ENCODE measurements around the gene UBE2O. TPM values are rescaled to one million over a fixed set of nuclear protein-coding genes. Genes with fewer than 3 reads are reported as not detected.
A peak's percentile ranks its signal among the peaks of the same experiment; 100 is the strongest.

UBE2O gene
- total RNA-seq, 4 donors from 2014 or later, result 16.4 to 46.5 (median 32.4) TPM

DNA sequence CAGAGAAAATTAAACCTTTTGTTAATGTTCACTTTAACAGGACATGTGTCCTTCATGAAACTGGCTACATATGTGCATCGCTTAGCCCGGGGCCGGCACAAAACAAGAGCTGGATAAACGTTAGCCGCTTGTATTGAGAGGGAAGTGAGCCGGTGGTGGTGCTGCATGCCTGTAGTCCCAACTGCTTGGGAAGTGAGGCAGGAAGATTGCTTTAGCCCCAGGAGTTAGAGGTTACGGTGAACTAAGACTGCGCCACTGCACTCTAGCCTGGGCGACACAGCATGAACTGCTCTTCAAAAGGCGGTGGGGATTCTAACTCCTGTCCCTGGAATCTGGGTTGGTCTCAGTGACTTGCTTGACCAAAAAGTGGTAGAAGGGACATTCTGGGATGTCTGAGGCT lies 83.6 kb downstream of the UBE2O start:
- Histone ChIP-seq H3K36me3 (no peaks in the 10 kb centered on the region), H3K4me3 (no peak overlapping the region), H3K9me3 (no peaks in the 10 kb centered on the region), H3K27ac (no peak overlapping the region), H3K27me3 (no peaks in the 10 kb centered on the region), H3K4me1 (peaks cover 0 to 14% of the 10 kb centered on the region in 2 donors)
- TF ChIP-seq POLR2A (IDR thresholded peaks at IDR 0.05), result no peak
- TF ChIP-seq, protein P1, sequence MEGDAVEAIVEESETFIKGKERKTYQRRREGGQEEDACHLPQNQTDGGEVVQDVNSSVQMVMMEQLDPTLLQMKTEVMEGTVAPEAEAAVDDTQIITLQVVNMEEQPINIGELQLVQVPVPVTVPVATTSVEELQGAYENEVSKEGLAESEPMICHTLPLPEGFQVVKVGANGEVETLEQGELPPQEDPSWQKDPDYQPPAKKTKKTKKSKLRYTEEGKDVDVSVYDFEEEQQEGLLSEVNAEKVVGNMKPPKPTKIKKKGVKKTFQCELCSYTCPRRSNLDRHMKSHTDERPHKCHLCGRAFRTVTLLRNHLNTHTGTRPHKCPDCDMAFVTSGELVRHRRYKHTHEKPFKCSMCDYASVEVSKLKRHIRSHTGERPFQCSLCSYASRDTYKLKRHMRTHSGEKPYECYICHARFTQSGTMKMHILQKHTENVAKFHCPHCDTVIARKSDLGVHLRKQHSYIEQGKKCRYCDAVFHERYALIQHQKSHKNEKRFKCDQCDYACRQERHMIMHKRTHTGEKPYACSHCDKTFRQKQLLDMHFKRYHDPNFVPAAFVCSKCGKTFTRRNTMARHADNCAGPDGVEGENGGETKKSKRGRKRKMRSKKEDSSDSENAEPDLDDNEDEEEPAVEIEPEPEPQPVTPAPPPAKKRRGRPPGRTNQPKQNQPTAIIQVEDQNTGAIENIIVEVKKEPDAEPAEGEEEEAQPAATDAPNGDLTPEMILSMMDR (IDR thresholded peaks at IDR 0.05 in 4 of 5, conservative IDR thresholded peaks at IDR 0.05 in 1 of 5), result no peak
- DNase-seq (no peak), ATAC-seq (no peak)
- in situ Hi-C loops (cut with MboI; ENCODE audit: low sequenced_read_pairs in 4 of 4), result no loop called here
- intact Hi-C loops (cut with DNase I; ENCODE audit: low total_unique reads), result no loop called here

DNA sequence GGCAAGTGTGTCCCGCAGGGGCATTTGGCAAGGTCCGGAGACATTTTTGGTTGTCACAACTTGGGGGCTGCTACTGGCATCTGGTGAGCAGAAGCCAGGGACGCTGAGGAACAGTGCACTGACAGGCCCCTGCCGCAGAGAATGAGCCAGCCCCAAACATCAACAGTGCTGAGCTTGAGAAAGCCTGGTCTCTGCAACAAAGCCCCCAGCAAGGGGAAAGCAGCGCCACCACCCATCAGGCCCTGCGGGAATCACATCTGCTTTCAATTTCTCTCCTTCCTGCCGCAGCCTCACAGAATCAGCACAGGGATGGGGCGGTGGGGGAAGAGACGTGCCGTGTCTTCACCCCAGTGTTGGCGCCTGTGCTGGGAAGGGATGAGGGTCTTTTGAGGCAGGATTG lies 84.4 kb downstream of the UBE2O start:
- in situ Hi-C loops (cut with MboI; ENCODE audit: low sequenced_read_pairs in 4 of 4), result no loop called here
- no peaks in the 10 kb centered on the region for H3K36me3 ChIP-seq
- no peaks in the 10 kb centered on the region for H3K9me3 ChIP-seq
- no peaks in the 10 kb centered on the region for H3K27me3 ChIP-seq
- TF ChIP-seq POLR2A (IDR thresholded peaks at IDR 0.05), result no peak
- TF ChIP-seq, protein P1 (IDR thresholded peaks at IDR 0.05 in 4 of 5, conservative IDR thresholded peaks at IDR 0.05 in 1 of 5), result no peak
- no peak overlapping the region for H3K27ac ChIP-seq
- intact Hi-C loops (cut with DNase I; ENCODE audit: low total_unique reads), result no loop called here
- DNase-seq (no peak), ATAC-seq (no peak)
- no peak overlapping the region for H3K4me3 ChIP-seq
- peaks cover 0 to 14% of the 10 kb centered on the region in 2 donors for H3K4me1 ChIP-seq

DNA sequence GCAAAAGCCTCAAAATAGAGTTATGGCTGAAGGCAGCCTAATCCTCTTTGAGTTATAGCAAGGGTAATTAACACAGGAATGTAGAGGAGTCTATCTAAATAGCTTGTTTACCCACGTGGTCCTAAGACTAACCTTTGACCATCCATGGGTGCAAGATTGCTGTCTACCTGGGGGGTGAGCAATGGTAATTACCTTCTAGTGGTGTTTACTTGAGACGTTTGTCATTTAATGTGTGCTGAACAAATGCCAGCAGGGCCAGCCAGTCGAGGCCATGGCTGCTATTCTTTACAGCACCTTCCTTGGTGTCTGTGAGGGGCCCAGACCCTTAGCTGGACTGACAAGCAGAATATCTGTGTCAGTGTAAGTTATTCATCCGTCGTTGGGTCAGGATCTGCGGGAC lies 85.3 kb downstream of the UBE2O start:
- no peaks in the 10 kb centered on the region for H3K36me3 ChIP-seq
- DNase-seq (no peak), ATAC-seq (no peak)
- H3K4me3 ChIP-seq, result no peak overlapping the region
- TF ChIP-seq, protein P1 (IDR thresholded peaks at IDR 0.05 in 4 of 5, conservative IDR thresholded peaks at IDR 0.05 in 1 of 5), result no peak
- TF ChIP-seq POLR2A (IDR thresholded peaks at IDR 0.05), result no peak
- intact Hi-C loops (cut with DNase I; ENCODE audit: low total_unique reads) (no loop called here), in situ Hi-C loops (cut with MboI; ENCODE audit: low sequenced_read_pairs in 4 of 4) (no loop called here)
- H3K4me1 ChIP-seq, result peaks cover 0 to 14% of the 10 kb centered on the region in 2 donors
- no peak overlapping the region for H3K27ac ChIP-seq
- H3K9me3 ChIP-seq, result no peaks in the 10 kb centered on the region
- H3K27me3 ChIP-seq, result no peaks in the 10 kb centered on the region

DNA sequence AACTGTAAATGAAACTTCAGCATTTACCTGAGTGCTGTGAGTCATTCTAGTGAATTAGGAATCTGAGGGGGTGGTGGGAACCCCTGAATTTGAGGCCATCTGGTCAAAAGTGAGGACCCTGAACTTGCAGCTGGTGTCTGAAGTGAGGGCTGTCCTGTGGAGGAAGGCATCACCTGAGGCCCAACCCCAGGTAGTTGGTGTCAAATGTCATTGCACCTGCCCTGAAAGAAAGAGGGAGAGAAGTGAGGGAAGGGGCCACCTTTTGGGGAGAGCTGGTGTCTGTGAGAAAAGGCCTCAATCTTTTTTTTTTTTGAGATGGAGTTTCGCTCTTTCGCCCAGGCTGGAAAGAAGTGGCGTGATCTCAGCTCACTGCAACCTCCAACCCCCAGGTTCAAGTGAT lies 86.7 kb downstream of the UBE2O start:
- in situ Hi-C loops (cut with MboI; ENCODE audit: low sequenced_read_pairs in 4 of 4) (no loop called here), intact Hi-C loops (cut with DNase I; ENCODE audit: low total_unique reads) (no loop called here)
- no peak for TF ChIP-seq POLR2A (IDR thresholded peaks at IDR 0.05)
- TF ChIP-seq, protein P1 (IDR thresholded peaks at IDR 0.05 in 4 of 5, conservative IDR thresholded peaks at IDR 0.05 in 1 of 5), result no peak
- Histone ChIP-seq H3K4me1 (peaks cover 0 to 14% of the 10 kb centered on the region in 2 donors), H3K4me3 (no peak overlapping the region), H3K36me3 (no peaks in the 10 kb centered on the region), H3K27me3 (no peaks in the 10 kb centered on the region), H3K9me3 (no peaks in the 10 kb centered on the region), H3K27ac (no peak overlapping the region)
- ATAC-seq (no peak), DNase-seq (no peak)

DNA sequence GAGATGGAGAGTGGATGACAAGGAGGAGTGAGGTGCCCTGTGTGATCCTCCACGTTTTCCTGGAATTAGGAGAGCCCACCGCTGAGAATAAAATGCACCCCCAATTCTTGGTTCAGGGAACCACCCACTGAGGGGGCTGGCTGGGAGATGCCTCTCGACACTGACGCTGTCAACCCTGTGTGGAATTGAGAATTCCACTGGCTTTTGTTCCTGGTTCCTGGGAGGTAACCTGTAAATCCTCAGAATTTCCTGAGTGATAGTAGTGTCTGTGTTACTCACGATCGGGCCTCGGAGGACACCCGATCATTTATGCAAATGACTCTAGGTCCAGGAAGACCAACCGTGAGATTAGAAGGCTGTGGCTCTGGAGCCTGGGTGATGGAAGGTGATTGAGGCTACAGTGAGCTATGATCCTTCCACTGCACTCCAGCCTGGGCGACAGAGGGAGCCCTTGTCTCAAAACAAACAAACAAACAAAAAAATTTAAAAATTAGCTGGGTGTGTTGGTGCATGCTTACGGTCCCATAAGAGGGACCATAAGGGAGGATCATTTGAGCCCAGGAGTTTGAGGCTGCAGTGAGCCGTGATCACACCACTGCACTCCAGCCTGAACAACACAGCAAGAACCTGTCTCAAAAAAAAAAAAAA lies 87.6 kb downstream of the UBE2O start:
- TF ChIP-seq, protein P1 (IDR thresholded peaks at IDR 0.05 in 4 of 5, conservative IDR thresholded peaks at IDR 0.05 in 1 of 5), result peak in 1 of 5 experiments; percentile 20
- no peak for TF ChIP-seq POLR2A (IDR thresholded peaks at IDR 0.05)
- ATAC-seq (no peak), DNase-seq (no peak)
- in situ Hi-C loops (cut with MboI; ENCODE audit: low sequenced_read_pairs in 4 of 4), result no loop called here
- Histone ChIP-seq H3K4me1 (peaks cover 0 to 7% of the 10 kb centered on the region in 2 donors), H3K36me3 (no peaks in the 10 kb centered on the region), H3K27me3 (no peaks in the 10 kb centered on the region), H3K9me3 (no peaks in the 10 kb centered on the region), H3K4me3 (no peak overlapping the region), H3K27ac (no peak overlapping the region)
- intact Hi-C loops (cut with DNase I; ENCODE audit: low total_unique reads), result no loop called here

Data from gastrocnemius medialis (tissue), 4 donors.